H9 (cell line): ENCODE results near the gene TLE6. TPM values are rescaled to one million over a fixed set of nuclear protein-coding genes. Genes with fewer than 3 reads are reported as not detected.

Experiments
- DNase-seq: peaks from one replicate; pipeline ENCODE4 v3.0.0-alpha.2; 2017
- H2AFZ ChIP-seq: one replicate; pipeline ENCODE4 v1.6.1; 2013; ENCODE audit warnings: mild to moderate bottlenecking, low read length, control low read depth, moderate library complexity
- H2AK5ac ChIP-seq: 2 replicates; pipeline ENCODE4 v1.6.1; 2013; ENCODE audit warnings: low read length, control low read depth, mixed read lengths; ENCODE audit not compliant: insufficient read length
- H2BK120ac ChIP-seq: one replicate; pipeline ENCODE4 v1.6.1; 2013; ENCODE audit warnings: low read depth, mild to moderate bottlenecking, low read length, control low read depth, inconsistent platforms; ENCODE audit not compliant: poor library complexity, severe bottlenecking
- H2BK12ac ChIP-seq: 2 replicates; pipeline ENCODE4 v1.6.1; 2013; ENCODE audit warnings: low read length, control low read depth, mixed read lengths, low read depth; ENCODE audit not compliant: insufficient read length
- H2BK15ac ChIP-seq: 2 replicates; pipeline ENCODE4 v1.6.1; 2013; ENCODE audit warnings: low read depth, low read length, control low read depth
- H2BK20ac ChIP-seq: one replicate; pipeline ENCODE4 v1.6.1; 2013; ENCODE audit warnings: low read depth, mild to moderate bottlenecking, low read length, control low read depth, inconsistent platforms; ENCODE audit not compliant: poor library complexity, severe bottlenecking
- H2BK5ac ChIP-seq: 2 replicates; pipeline ENCODE4 v1.6.1; 2013; ENCODE audit warnings: low read length, control low read depth, mixed read lengths; ENCODE audit not compliant: insufficient read length
- H3K14ac ChIP-seq: 2 replicates; pipeline ENCODE4 v1.6.1; 2013; ENCODE audit warnings: low read length, control low read depth; ENCODE audit not compliant: insufficient read depth
- H3K18ac ChIP-seq: 2 replicates; pipeline ENCODE4 v1.6.1; 2013; ENCODE audit warnings: low read depth, mild to moderate bottlenecking, mixed read lengths, low read length, control low read depth; ENCODE audit not compliant: insufficient read length
- H3K23ac ChIP-seq: 2 replicates; pipeline ENCODE4 v1.6.1; 2013; ENCODE audit warnings: low read length, control low read depth, mixed read lengths, low read depth; ENCODE audit not compliant: insufficient read length
- H3K23me2 ChIP-seq: 2 replicates; pipeline ENCODE4 v1.6.1; 2013; ENCODE audit warnings: low read depth, mild to moderate bottlenecking, mixed read lengths, low read length, control low read depth; ENCODE audit not compliant: insufficient read length, poor library complexity, severe bottlenecking
- H3K27ac ChIP-seq: 2 replicates; pipeline ENCODE4 v1.5.1; 2013; ENCODE audit warnings: low read length, control low read depth, mixed read lengths, low read depth; ENCODE audit not compliant: insufficient read length
- H3K27me3 ChIP-seq: 2 replicates; pipeline ENCODE4 v1.6.1; 2013; ENCODE audit warnings: low read length, control low read depth, inconsistent platforms; ENCODE audit not compliant: insufficient read depth
- H3K4ac ChIP-seq: 2 replicates; pipeline ENCODE4 v1.6.1; 2013; ENCODE audit warnings: low read depth, mild to moderate bottlenecking, control low read depth, inconsistent platforms, low read length, moderate library complexity
- H3K4me1 ChIP-seq: 2 replicates; pipeline ENCODE4 v1.6.1; 2013; ENCODE audit warnings: low read length, control low read depth, inconsistent platforms; ENCODE audit not compliant: insufficient read depth
- H3K4me2 ChIP-seq: 2 replicates; pipeline ENCODE4 v1.6.1; 2013; ENCODE audit warnings: low read length, control low read depth, mixed read lengths; ENCODE audit not compliant: insufficient read length, insufficient read depth
- H3K56ac ChIP-seq: 2 replicates; pipeline ENCODE4 v1.6.1; 2013; ENCODE audit warnings: low read depth, mild to moderate bottlenecking, mixed read lengths, low read length, control low read depth; ENCODE audit not compliant: insufficient read length
- H3K79me1 ChIP-seq: 2 replicates; pipeline ENCODE4 v1.6.1; 2013; ENCODE audit warnings: low read depth, mild to moderate bottlenecking, moderate library complexity, low read length, control low read depth, inconsistent platforms; ENCODE audit not compliant: insufficient read depth, poor library complexity, severe bottlenecking
- H3K79me2 ChIP-seq: 2 replicates; pipeline ENCODE4 v1.6.1; 2013; ENCODE audit warnings: low read length, control low read depth, inconsistent platforms; ENCODE audit not compliant: insufficient read depth
- H3K9ac ChIP-seq: 2 replicates; pipeline ENCODE4 v1.6.1; 2013; ENCODE audit warnings: low read length, control low read depth, mixed read lengths; ENCODE audit not compliant: insufficient read length; ENCODE audit errors: extremely low read depth
- H3K9me3 ChIP-seq: one replicate; pipeline ENCODE4 v1.6.1; 2013; ENCODE audit warnings: low read depth, low read length, inconsistent platforms; ENCODE audit not compliant: control insufficient read depth
- H3T11ph ChIP-seq: one replicate; pipeline ENCODE4 v1.6.1; 2013; ENCODE audit warnings: mild to moderate bottlenecking, low read length, control low read depth, inconsistent platforms
- H4K20me1 ChIP-seq: one replicate; pipeline ENCODE4 v1.6.1; 2013; ENCODE audit not compliant: control insufficient read depth, insufficient read length, insufficient read depth
- H4K5ac ChIP-seq: 2 replicates; pipeline ENCODE4 v1.6.1; 2013; ENCODE audit warnings: low read depth, mild to moderate bottlenecking, mixed read lengths, low read length, control low read depth; ENCODE audit not compliant: insufficient read length
- H4K8ac ChIP-seq: replicated peaks from 2 replicates; pipeline ENCODE4 v1.6.1; 2013; ENCODE audit warnings: low read length, control low read depth, mixed read lengths, low read depth; ENCODE audit not compliant: insufficient read length
- H4K91ac ChIP-seq: 2 replicates; pipeline ENCODE4 v1.6.1; 2013; ENCODE audit warnings: low read depth, mild to moderate bottlenecking, moderate library complexity, mixed read lengths, low read length, control low read depth; ENCODE audit not compliant: insufficient read length
- H3K27ac Mint-ChIP-seq, 3 experiments: 2 replicates in 2 of 3; 3 replicates in 1 of 3; pipeline ENCODE4 v1.8.0; 2020 to 2021; ENCODE audit warnings: mixed read lengths in 3 of 3, mild to moderate bottlenecking in 1 of 3, moderate library complexity in 1 of 3
- H3K27me3 Mint-ChIP-seq: 2 replicates; pipeline ENCODE4 v1.8.0; 2021; ENCODE audit warnings: low read depth, mild to moderate bottlenecking, moderate library complexity, mixed read lengths
- H3K36me3 Mint-ChIP-seq, 3 experiments: 2 replicates in 2 of 3; 3 replicates in 1 of 3; pipeline ENCODE4 v1.8.0; 2020 to 2021; ENCODE audit warnings: low read depth in 3 of 3, mixed read lengths in 3 of 3; ENCODE audit not compliant: insufficient read depth in 1 of 3
- H3K4me1 Mint-ChIP-seq, 2 experiments: 2 replicates each; pipeline ENCODE4 v1.8.0; 2020; ENCODE audit warnings: mixed read lengths in 2 of 2
- H3K4me3 Mint-ChIP-seq, 2 experiments: 2 replicates in 1 of 2; 3 replicates in 1 of 2; pipeline ENCODE4 v1.8.0; 2020 to 2021; ENCODE audit warnings: mild to moderate bottlenecking in 2 of 2, mixed read lengths in 2 of 2, moderate library complexity in 1 of 2
- H3K9me3 Mint-ChIP-seq, 2 experiments: 2 replicates in 1 of 2; 3 replicates in 1 of 2; pipeline ENCODE4 v1.8.0; 2020; ENCODE audit warnings: mild to moderate bottlenecking in 2 of 2, mixed read lengths in 2 of 2, moderate library complexity in 1 of 2
- CTCF ChIP-seq: fragments of 200-600 bp; sonication (generic); conservative IDR thresholded peaks from 3 replicates; pipeline ENCODE4 v1.8.0; 2021; ENCODE audit warnings: antibody characterized with exemption, mild to moderate bottlenecking
- WGBS: extraction: QIAGEN DNeasy Blood & Tissue Kit; methylation state at CpG from one replicate; pipeline ENCODE4 v1.1.7; 2013; ENCODE audit warnings: missing lambda C conversion rate, low lambda C conversion rate, mixed read lengths; ENCODE audit not compliant: insufficient read length; ENCODE audit errors: extremely low coverage; 5-methylcytosine and 5-hydroxymethylcytosine counted together
- total RNA-seq: library from RNA; stranded (reverse); gene quantifications from 2 replicates; pipeline ENCODE4 v1.2.1, GENCODE V29; 2021

TLE6 gene
- total RNA-seq, 1 experiment from 2014 or later, result 1.7 TPM

- no CpG with 5 or more reads among the region's 11 CpGs for WGBS
- H3K27me3 Mint-ChIP-seq, result peaks cover 96% of the 10 kb centered on the region
- no peak for DNase-seq
These were observed 903 bp downstream of the TLE6 start for GRCh38 chr19:2978166-2978767.

More at GRCh38 chr19:2978166-2978767, 903 bp downstream of the TLE6 start:
- H3K9ac ChIP-seq, result no peak overlapping the region
- H4K91ac ChIP-seq, result no peak overlapping the region
- no peak overlapping the region for H3K14ac ChIP-seq
- Mint-ChIP-seq H3K36me3 (no peaks in the 10 kb centered on the region; a peak in 1 of 7 replicates), H3K9me3 (peaks cover 0 to 4% of the 10 kb centered on the region in 2 experiments; a peak in 1 of 5 replicates), H3K4me3 (peak overlapping the region in 1 of 2 experiments; percentile 77; a peak in 2 of 5 replicates), H3K27ac (no peak overlapping the region), H3K4me1 (peaks cover 30 to 46% of the 10 kb centered on the region in 2 experiments)
- H3K4ac ChIP-seq, result no peak overlapping the region
- no peak overlapping the region for H2BK12ac ChIP-seq
- no peak overlapping the region for H3K56ac ChIP-seq
- H3K27ac ChIP-seq, result no peak overlapping the region
- H3T11ph ChIP-seq, result no peak overlapping the region
- no peak overlapping the region for H4K8ac ChIP-seq
- no peaks in the 10 kb centered on the region for H3K79me2 ChIP-seq
- H3K4me1 ChIP-seq, result peaks cover 3% of the 10 kb centered on the region; the same call in 1 of the 2 replicates
- H4K20me1 ChIP-seq, result no peaks in the 10 kb centered on the region
- no peak overlapping the region for H2BK15ac ChIP-seq
- no peaks in the 10 kb centered on the region for H3K79me1 ChIP-seq
- H3K4me2 ChIP-seq, result no peak overlapping the region
- no peaks in the 10 kb centered on the region for H3K9me3 ChIP-seq
- H3K23ac ChIP-seq, result no peak overlapping the region
- H4K5ac ChIP-seq, result no peak overlapping the region
- no peaks in the 10 kb centered on the region for H3K27me3 ChIP-seq
- peaks cover 5% of the 10 kb centered on the region for H3K23me2 ChIP-seq
- H3K18ac ChIP-seq, result no peak overlapping the region
- H2BK5ac ChIP-seq, result no peak overlapping the region
- no peak overlapping the region for H2AFZ ChIP-seq
- no peak for TF ChIP-seq CTCF
- H2BK20ac ChIP-seq, result no peak overlapping the region
- no peak overlapping the region for H2AK5ac ChIP-seq
- no peak overlapping the region for H2BK120ac ChIP-seq
